Colon (tissue), 2 donors: ENCODE results near the gene DNAJB1.

Experiments used
- FAIRE-seq: peaks from 2 replicates; lab custom pipeline; 2012; peaks lifted over from hg19 to GRCh38; lab: Jason Lieb, UNC
- donor health status: control.
- donor health status: control.

DNAJB1 gene

DNA sequence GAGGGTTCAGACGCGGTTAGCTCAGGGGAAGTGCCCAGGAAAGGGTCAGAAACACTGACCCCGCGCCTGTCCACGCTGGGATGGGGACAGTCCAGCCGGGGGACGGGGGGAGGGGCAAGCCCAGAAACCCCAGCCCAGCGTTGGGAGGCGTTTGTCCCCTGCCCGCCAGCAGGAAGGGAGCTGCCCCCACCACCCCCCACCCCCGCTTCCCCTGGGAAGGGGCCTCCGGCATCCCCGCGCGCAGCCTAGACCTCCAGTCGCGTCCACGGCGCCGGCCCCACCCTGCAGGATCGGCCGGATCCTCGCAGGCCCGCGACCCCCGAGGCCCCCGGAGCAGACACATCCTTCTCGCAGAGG lies 22.5 kb downstream of the DNAJB1 start:
- no peak for FAIRE-seq

DNA sequence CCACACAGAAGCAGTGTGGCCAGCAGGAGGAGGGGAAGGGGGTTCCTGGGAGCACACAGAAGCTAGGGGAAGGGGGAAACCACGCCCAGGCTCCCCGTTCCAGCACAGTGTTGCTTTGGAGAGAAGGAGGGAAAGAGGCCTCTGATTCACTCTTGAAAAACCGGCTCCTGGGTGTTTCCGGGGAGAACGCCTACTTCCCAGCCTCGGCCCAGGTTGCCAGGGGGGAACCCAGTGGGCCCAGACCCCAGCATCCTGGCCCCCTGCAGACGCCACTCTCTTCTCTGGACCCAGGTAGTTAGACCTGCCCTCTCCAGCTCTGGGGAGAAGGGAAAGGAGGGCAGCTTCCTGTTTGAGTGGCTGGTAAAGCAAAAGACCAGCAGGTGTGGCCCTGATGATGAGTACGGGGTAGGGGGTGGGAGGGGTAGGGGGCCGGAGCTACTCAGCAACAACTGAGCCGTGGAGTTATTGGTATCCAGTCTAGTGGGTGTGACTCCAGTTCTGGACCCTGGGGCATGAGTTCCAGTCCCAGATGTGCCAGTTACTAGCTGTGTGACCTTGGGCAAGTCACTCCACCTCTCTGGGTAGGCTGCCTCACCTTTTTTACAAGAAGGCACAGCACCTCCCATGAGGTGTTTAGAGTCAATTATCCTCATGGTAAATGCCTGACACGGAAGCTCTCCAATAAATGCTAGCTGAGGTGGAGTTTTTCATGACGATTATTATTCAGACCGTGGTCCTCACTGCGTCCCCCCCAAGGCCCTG lies 23.1 kb downstream of the DNAJB1 start:
- FAIRE-seq: no peak

DNA sequence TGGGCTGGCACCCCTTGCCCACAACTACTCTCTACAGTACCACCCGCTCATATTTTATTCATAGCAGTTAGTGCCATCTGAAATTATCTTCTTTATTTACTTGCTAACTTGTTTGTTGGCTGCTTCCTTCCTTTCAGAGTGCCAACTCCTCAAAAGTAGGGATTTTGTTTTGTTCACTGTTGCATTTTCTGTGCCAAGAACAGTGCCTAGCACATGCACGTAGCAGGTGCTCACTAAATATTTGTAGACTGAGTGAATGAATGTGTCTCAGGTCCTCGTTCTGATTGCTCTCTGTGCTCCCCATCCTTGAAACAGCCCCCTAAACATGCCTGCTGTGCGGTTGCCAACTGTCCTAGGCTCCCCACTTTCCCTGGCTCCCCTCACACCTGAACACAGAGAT lies 23.8 kb downstream of the DNAJB1 start:
- FAIRE-seq: no peak

DNA sequence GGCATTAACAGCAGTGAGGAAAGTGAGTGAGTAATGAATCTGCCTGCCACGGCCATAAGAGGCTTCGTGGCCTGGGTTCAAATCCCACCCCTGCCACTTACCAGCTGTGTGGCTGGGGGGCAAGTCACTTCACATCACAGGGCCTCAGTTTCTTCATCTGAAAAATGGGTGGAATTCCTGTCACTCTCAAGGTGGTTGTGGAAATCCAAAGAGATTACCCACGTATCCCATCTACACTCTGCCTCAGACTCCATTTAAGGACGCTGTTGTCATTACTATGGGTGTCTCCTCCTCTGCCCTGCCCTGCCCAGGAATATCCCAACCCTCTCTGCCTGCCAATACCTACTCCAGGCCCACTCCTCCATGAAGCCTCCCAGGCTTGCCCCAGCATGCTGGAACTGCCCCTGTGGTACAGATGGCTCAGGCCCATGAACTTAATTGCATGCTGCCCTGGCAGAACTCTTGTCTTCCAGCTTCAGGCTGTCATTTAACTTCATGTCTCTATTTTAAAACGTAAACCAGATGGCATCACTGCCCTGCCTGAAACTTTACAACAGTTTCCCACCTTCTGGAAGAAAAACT lies 25.4 kb downstream of the DNAJB1 start:
- FAIRE-seq: no peak

DNA sequence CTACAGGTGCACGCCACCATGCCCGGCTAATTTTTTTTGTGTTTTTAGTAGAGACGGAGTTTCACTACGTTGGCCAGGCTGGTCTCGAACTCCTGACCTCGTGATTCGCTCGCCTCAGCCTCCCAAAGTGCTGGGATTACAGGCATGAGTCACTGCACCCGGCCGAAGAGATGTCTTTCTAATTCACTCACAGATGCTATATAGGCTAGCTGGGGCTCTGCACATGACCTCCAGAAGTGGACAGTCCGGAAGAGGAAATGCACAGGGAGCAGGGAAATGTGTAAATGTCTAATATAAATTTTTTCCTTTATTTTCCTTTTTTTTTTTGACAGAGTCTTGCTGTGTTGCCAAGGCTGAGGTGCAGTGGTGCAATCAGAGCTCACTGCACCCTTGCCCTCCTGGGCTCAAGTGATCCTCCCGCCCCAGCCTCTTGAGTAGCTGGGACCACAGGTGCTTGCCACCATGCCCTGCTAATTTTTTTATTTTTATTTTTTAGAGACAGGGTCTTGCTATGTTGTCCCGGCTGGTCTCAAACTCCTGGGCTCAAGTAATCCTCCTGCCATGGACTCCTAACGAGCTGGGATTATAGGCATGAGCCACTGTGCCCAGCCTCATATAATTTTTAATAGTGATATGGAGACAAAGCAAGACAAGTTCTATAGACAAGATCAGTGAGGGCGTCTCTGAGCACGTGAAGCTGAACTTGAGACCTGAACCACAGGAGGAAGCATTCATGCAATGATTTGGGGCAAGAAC lies 30.6 kb downstream of the DNAJB1 start:
- FAIRE-seq: no peak

DNA sequence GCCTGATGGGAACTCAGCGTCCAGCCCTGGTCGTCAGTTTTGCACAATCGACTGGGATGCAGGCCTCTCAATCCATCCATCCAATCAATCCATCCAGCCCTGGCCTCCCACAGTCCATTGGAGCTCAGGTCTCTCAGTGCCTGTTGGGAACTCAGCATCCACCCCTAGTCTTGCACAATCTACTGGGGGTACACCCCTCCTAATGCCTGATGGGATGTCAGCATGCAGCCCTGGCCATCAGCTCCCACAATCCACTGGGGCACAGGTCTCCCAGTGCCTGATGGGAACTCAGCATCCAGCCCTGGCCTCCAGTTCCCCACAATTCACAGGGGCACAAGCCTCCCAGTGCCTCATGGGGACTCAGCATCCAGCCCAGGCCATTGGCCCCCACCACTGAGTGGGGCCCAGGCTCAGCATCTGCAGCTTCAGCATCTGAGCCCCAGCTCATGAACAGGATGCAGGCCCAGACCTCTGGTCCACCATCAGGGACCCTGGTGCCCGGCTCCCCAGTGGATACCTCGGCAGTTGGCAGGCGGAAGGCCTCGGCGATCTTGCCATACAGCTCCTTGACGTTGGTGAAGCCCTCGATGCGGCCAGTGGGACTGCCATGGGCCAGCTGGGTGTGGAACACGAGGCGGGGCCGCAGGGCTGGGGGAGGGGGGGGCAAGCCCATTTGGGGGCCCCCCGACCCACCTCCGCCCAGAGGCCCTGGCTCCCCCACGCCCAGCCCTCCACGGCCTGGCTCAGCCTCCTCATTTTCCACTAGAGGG lies 35.8 kb downstream of the DNAJB1 start:
- no peak for FAIRE-seq

DNA sequence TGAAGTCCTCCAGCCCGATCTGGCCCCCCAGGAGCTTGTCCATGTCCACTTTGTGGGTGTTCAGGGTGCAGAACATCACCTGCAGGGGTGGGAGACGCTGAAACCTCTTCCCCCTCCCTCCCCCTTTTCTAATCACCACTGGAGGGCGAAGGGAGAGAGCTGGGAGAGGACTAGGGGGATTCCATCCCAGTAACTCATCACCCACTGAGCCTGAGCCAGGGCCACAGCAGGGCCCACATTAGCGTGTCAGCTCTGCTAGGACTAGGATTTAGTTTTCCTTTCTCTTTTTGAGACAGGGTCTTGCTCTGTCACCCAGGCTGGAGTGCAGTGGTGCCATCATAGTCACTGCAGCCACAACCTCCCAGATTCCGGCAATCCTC lies 37.5 kb downstream of the DNAJB1 start:
- FAIRE-seq: no peak

DNA sequence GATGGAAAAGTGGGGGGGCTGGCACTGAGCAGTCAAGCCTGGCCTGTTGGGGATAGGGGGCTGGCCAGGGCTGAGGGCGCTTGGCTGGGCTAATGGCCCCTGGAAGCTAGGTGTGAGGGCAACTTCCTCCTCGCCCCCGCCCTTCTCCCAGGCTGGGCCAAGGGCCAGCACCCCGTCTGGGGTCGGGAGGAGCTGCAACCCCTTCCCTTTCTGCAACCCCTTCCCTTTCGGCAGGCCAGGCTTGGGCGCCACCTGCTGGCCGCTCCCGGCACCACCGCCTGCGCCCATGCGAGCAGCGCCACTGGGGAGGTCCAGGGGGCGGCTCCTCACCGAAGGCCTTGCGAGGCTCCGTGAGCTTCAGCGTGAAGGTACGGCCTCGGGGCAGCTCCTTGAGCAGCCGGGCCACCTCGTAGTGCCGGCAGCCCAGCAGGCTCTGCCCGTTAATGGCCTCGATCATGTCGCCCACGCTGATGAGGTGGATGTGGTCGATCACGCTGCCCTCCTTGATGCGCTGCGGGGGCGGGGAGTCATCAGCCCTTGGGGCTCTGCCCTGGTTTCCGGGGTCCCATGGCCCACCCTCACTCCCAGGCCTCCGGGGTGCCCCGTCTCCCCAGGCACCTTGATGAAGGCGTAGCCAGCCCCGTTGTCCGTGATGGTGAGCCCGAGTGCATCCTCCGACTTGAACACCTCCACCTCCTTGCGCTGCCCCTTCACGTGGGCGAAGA lies 38.1 kb downstream of the DNAJB1 start:
- FAIRE-seq: no peak

DNA sequence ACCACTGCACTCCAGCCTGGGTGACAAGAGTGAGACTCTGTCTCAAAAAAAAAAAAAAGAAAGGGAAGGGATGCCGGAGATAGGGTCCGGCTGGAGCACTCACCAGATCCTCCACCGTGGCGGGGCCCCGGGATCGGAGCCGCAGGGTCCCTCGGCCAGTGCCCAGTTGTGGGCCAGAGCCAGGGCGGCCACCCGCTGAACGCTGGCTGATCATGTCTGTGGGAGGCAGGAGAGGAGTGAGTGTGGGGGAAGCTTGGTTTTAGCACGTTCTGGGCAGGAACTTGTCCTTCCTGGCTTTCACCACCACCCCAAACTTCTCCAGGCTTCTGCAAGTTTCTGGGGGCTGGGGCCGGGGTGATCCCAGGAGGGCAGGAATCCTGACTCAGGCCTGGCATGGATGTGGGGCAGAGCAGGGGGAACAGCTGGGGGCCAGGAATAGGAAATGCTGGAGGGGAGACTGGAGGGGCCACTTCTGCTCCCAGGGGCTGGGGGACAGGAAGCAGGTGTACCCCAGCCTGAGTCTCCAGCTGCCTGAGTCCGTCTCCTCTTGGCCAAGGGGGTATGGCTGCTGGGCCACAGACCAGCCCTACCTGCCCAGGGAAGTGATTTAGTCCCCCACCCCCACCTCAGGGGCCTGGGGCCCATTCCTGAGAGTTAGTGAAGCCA lies 38.8 kb downstream of the DNAJB1 start:
- no peak for FAIRE-seq

DNA sequence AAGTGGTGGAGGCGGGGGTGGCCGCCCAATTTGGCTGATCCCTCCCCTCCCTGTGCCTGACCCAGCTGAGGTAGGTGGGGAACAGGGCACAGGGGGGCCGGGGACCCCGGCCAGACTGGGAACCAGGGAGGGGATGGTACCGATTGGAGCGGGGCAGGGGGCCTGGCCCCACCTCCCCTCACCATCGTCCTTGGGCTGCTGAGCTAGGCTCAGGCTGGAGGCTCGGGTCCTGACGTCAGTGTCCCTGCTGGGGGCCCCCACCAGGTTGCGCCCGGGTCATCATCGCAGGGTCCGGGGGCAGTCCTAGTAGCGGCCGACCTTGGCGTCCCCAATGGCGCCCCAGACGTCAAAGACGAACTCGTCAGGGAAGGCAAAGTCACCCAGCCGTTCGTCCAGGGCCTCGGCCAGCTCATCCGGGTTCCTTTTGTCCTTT lies 40.1 kb downstream of the DNAJB1 start:
- FAIRE-seq: no peak

DNA sequence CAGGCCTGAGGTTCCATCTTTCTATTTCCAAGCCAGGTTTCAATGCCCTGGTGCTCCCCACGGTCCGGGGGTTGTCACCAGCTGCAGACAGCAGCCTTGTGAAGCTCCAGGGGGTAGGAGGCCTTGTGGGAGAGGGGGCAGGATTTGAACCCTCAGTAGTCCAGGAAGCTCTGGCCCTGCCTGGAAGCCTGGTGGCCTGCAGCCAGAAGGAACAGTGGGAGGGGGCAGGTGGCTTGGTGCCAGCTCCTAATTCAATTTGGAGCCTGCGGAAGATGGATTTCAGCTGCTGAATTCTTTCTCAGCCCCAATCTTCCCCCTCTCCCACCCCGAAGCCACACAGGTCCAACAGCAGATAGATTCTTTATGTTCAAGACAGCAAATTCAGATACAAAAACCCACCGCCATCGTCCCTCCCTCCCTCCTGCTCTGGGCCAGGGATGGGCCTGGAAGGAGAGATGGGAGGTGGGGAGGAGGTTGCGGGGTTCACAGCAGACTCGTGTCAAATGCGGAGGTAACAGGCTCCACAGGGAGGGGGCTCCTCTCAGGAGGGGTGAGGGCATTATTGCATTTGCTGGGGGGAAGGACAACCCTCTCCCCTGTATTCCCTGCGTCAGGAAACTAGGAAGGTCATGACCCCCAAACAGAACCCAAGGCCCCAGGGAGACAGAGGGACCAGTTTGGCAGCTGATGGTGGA lies 40.6 kb downstream of the DNAJB1 start:
- no peak for FAIRE-seq

DNA sequence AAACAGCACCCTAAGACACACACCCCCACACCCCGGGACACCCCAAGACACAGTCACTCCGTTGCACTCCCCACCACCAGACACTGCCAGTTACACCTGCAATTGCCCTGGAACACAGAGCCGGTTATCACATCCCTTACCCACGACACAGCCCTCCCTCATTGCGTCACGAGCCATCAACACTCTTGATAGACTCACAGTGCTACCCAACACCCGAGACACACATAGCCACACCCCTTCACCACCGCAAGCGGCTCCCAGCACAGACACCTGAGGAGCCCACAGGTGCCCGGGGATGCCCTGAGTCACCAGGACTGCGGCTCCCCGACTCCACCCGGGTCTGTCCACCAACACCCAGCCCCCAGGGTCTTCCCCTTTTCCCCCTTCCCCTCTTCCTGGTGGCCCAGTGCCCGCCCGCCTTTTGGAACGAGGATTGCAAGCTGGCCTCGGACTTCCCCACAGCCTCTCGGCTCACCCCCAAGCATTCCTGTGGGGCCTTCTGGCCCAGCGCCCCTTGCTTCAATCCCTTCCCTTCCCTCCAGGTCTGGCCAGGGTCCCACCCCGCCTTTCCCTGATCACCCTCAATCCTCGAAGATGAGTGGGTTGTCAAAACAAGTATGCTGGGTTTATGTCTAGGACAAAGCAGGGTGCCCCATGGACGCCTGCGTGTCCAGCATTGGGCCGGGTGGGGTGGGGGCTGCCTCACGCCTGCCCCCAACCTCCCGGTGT lies 41.4 kb downstream of the DNAJB1 start:
- no peak for FAIRE-seq

DNA sequence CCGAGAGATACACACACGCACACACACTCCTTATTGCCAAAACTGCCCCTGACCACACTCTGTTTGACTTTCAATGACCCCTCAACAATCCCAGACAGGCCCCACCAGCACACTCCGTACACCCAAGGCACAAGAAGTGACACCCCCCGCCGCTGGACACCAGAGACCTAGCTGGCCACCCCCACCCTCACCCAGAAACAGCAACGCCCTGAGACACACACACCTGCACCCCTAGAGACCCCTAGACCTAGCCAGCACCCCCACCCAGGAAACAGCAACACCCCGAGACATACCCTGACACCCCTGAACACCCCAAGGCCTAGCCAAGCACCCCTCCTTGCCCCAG lies 41.9 kb downstream of the DNAJB1 start:
- no peak for FAIRE-seq

DNA sequence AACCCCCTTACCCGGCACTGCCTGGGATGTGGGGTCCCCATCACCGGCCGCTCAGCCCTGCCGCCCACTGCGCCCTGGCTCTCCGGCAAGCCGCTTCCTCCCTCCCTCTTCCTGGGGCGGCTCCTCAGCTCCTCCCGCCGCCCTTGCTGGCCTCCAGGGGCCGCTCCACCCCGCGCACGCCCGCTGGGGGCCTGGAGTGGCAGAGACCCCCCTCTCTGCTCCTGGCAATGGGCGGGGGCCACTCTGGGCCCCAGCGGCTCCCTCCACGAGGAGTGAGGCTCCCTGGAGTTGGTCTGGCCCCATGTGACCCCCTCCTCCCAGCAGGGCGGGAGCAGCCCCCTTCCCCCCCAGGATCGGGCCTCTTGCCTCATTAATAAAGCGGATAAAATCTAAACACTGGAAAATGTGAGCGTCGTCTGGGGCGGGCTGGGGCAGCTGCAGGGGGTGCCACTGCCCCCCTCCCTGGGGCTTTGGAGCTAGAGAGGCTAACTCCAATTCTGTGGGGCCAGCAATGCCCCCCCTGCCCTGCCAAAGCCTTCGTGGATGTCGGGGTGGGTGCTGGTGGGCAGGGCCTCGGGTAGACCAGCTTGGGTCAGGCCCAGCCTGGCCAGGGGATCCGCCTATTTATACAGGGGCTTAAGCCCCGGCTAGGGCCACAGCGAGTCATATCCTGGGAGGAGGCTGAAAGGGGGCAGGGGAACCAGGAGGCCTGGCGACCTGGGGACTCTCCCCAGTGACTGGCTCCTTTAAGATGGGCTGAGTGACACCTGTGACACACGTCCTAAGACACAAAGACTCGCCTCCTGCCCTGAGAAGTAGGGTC lies 42.7 kb downstream of the DNAJB1 start, which contains the start of gene PTGER1:
Gene PTGER1, minus strand, starts transcription at position 104 of the 823 bp plus-strand sequence. CDS start 1,034 bp downstream, outside the sequence.
- no peak for FAIRE-seq

DNA sequence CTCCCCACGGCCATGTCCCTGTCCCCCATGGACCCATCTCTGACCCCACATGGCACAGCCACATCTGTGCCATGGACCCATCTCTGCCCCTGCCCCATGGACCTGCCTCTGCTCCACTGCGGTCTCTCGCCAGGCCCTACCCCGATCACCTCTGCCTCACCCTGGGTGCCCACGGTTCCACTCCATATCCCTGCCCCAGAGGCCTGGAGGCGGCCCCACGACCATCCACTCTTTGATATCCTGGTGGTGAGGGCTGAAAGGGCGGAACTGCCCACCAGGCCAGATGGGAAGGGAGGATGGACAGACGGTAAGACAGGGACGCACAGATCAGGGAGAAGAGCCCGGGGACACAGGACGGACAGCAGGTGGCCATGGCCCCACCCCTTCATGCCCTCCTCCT lies 43.4 kb downstream of the DNAJB1 start:
- no peak for FAIRE-seq

DNA sequence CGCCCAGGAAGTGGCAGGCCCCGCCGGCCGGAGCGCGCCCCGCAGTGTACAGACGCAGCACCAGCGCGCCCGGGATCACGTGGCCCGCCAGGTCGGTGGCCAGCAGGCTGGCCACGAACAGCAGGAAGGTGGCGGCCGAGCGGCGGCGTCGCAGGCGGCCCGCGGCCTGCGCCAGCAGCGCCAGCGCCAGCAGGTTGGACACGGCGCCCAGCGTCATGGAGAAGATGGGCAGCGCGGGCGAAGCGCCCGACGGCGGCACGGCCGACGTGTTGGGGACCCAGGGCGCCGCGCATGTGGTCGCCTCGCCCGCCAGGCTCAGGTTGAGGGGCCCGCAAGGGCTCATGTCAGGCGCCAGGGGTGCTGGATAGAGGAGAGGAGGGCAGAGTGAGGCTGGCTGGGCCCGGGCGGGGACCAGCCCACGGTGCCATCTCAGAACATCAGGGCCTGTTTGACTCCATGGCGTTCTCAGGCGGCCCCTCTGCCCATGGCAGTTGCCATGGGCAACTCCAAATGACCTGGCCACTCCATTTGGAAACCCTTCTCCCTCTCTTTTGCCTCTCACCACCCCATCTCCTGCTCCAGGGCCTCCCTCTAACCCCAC lies 44.1 kb downstream of the DNAJB1 start:
- no peak for FAIRE-seq

DNA sequence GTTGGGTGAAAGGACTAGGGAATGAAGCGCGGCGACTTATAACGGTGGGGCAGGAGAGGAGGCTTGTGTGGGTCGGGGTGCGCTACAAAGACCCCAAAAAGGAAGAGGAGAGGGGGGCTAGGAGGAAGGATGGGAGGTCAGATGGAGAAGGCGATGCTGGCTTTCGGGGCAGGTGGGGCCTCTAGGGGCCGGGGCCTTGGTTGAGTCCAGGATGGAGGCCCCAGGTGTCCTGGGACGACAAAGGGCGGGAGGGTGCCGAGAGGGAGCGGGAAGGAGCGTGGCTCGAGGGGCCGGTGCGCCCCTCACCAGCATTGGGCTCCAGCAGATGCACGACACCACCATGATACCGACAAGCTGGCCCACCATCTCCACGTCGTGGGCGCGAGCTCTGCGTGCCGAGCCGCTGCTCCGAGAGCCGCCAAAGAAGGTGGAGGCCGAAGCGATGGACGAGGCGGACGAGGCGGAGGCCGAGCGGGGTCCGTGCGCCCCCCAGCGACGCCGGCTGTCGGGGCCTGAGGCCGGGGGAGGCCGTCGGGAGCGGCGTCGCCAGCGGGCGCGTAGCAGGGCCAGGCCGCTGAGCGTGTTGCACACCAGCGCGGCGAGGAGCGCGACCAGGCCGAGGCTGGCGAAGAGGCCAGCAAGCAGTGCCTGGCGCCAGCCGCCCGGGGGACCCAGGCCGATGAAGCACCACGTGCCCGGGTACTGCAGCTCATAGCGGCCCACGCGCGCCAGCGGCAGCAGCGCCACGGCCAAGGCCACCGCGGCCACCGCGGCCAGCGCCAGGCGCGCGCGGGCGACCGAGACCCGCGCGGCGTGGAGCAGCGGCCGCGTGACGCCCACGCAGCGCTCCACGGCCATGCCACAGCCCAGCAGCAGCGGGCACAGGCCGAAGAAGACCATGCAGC lies 44.9 kb downstream of the DNAJB1 start:
- FAIRE-seq: no peak
